HG03159 (cell line): ENCODE measurements around the gene PARP1.
"Not testable (repeated sequence)": the region's sequence is repeated elsewhere in the genome, so short reads cannot be mapped to it uniquely, and the experiment has no call there.

Experiments used
- ATAC-seq: cut with Tn5 transposase; IDR thresholded peaks from one replicate; pipeline ENCODE4 v1.9.1; 2021; ENCODE audit warnings: mild to moderate bottlenecking, moderate library complexity; ENCODE audit not compliant: unreplicated experiment

The PARP1 gene

GRCh38 chr1:226407497-226408284 is at the start of gene PARP1:
Gene PARP1 (minus strand): TSS chr1:226408093. CDS start chr1:226407929, 164 bp downstream.
- peak; percentile 73 for ATAC-seq

DNA sequence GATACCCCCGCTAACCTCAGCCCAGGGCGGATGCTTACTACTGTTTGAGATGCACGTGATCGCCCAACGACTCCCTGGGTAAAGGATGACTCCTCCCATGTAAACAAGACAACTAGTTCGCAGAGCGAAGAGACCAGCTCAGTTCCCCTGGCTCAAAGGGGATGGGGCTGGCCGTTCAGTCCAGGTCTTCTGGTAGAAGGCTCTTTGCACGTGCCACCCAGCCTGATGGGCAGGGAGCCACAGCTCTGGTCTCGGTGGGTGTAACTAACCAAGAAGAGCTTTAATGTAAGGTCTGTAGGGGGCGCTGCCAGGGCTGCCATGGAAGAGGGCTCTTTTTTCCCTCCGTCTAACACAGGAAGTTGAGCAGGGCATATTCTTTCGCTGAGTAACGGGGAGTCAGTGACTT is 49.4 kb upstream of the PARP1 start:
- no peak for ATAC-seq

DNA sequence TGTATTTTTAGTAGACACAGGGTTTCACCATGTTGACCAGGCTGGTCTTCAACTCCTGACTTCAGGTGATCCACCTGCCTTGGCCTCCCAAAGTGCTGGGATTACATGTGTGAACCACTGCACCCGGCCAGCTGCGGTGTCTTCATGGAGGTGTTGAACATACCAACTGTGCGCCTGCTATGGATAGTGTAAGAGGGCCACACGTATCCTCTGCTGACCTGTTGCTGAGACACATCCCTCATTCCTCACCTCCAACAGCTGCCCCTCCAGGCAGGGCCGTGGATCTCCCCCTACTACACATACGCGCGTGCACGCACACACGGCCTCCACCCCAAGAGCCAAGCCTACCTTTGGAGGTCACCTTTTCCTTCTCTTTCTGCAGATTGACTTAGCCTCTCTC is 48.0 kb upstream of the PARP1 start:
- no peak for ATAC-seq

DNA sequence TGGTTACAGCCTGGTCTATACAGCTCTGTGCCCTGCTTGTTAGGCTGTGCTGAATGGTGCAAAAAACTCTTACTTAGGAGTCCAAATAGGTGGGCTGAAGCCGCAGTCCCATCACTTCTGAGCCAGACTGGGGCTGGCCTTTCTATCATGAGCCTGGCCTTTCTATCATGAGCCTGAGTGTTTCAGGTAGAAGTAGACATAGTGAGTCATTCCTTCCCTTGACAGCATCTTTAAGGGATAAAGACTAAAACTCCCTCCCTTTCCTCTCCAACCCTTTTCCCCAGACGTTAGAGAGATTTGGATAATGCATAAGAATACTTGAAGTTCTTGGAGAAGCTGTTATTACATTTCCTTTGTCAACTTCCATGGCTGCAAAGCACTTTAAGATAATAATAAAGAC is 46.5 kb upstream of the PARP1 start:
- no peak for ATAC-seq

DNA sequence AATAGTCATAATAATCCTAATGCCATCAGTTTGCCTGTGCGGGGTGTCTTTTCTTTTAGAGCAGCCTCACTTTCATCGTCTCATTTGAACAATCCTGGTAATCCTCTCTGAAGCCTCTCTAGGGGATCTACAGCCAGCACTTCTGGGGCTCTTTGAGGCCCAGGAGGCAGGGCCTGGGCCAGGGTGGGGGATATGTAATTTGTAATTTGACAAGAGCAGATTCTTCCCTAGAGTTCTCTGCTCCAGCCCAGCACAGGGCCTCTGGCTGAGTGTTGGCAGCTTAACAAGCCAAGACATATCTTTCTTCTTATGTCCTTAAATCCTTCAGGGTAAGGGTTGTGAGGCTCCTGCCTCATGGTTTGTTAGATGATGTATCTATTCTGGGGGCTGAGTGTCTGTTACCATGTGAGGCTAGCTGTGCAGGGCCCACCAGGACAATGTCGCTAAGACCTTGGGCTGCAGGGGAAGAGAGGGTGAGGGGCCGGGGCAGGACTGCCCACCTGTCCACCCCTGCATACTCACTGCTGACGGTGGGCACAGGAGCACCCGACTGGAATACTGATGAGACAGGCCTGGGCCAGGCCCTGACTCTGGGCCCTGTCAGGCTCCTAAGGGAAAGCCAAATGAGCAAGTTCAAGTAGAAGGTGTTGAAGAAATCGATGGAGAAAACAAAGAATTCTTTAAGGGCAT is 45.3 kb upstream of the PARP1 start:
- ATAC-seq, result no peak

DNA sequence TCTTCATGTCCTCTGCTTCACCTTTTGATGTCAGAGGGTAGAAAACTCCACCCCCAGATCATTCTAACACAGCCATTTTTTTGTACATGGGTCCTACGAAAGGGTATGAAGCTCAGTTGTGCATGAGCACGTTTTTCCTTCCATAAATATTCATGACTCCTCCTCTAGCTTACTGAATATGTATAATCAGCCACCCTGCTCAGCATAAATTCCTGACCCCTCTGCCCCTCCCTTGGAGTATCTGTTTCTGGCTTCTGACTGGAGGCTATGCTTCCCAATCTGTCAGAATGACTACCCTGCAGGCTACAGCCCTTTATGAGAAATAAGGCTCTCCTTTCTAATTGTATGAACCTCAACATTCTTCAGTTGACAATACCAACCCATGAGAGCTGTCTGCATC is 42.8 kb upstream of the PARP1 start:
- no peak for ATAC-seq

GRCh38 chr1:226449823-226450222 is 41.9 kb upstream of the PARP1 start:
- no peak for ATAC-seq

- no peak for ATAC-seq
These were observed 40.2 kb upstream of the PARP1 start for GRCh38 chr1:226447932-226448665.

DNA sequence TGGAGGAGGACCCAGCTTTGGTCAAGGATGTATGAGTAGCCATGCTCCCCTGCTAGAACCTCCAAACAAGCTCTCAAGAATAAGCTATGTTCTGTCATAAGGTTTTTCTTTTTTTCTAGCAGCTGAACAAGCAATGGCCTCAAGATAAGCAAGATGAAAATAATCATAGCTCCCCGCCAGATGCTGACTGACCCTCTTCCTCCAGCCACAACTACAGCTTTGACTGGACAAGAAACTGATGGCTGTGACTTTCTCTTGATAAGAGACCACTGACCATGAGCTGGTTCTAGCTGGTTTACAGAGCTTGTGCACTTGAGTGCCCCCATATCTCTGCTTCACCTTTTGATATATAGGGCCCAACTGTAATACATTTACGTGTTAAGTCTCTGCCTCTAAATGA is 38.2 kb upstream of the PARP1 start:
- ATAC-seq, result no peak

DNA sequence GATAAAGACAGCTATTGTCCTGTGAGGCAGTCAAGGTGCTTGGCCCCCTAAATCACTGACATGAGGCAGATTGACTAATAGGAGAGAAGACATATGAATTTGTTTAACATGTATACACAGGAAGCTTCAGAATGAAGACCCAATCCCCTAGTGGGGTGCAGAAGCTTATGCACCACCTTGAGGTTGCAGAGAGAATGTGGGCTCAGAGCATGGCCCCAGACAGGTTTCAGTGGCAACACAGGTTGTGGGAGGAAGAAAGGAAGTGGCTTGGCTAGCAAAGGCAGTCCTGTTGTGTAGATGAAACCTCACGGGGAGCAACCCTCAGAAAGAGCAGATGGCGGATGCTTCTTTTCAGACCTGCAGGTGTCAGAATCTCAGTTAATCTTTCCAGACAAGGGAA is 37.0 kb upstream of the PARP1 start:
- peak; percentile 100 for ATAC-seq

GRCh38 chr1:226443439-226443838 is 35.5 kb upstream of the PARP1 start:
- no peak for ATAC-seq

DNA sequence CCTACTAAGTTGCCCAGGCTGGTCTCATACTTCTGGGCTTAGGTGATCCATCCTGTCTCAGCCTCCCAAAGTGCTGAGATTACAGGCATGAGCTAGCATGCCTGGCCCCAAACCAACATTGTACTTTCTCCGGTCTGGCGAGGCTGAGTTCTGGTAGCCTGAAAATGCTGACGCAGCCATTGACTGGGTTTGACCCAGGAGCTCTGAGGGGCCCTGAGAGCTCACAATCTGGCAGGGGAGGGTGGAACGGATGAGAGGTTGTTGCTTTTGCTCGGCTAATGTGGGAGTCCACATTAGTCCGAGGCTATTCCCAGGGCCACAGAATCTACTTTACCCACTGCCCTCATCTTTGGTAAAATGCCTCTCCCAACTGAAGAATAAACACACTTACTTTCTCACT is 35.1 kb upstream of the PARP1 start:
- no peak for ATAC-seq

DNA sequence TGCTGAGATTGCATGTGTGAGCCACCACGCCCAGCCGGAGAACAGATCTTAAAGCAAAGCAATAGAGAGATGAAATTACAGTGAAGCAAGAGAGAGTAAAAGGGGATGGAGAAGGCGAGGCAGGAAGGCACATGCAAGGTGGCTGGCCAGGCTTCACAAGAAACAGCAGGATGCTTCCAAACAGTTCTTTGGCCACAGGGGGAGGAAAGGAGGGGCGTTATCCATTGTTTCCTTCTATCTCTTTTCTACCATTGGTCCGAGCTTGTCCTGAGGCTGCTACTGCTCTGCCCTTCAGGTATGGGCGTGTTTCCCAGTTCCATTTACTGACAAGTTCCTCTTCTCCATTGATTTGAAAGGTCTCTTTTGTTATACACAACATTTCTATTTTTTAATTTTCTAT is 33.7 kb upstream of the PARP1 start:
- ATAC-seq, result no peak

GRCh38 chr1:226440512-226440911 is 32.6 kb upstream of the PARP1 start:
- no peak for ATAC-seq

GRCh38 chr1:226438007-226438406 is 30.1 kb upstream of the PARP1 start:
- no peak for ATAC-seq

- ATAC-seq, result no peak
These were observed 29.1 kb upstream of the PARP1 start for GRCh38 chr1:226436855-226437491.

DNA sequence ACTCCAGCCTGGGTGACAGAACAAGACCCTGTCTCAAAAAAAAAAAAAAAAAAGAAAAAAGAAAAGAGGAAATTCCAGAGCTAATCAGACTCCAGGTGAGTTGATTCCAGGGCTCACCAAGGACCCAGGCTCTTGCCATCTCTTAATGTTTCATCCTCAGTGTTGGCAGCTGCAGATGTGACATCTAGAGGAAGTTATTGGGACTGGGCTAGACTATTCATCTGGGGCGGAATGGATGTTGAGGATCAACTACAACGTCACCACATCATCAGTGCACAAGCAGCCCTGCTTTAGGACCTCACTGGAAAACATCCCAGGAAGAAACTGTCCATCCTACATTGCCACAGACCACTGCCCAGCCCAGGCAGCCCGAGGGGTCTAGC is 28.6 kb upstream of the PARP1 start:
- no peak for ATAC-seq

DNA sequence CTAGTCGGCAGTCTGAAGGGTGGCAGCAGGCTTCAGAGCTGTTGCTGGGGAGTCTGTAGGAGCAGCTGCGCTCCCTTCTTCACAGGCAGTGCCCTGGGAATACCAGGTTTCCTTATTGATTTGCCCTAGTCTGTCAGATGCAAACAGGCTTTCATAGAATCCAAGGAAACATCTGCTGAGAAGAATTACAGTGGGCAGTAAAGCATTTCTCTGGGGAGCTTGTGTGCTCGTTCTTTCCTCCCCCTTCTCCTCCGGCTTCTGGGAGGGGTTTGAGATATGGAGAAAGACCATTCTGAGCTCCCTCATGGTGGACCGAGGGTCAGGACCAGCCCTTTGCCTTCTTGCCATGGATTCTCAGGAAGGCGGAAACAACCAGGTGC is 25.4 kb upstream of the PARP1 start:
- ATAC-seq, result no peak

- ATAC-seq, result no peak
These were observed 24.9 kb upstream of the PARP1 start for GRCh38 chr1:226432586-226433340.

GRCh38 chr1:226431898-226432297 is 24.0 kb upstream of the PARP1 start:
- ATAC-seq, result not testable (repeated sequence)
